Measurements from ENCODE around the gene TATDN2.

The TATDN2 gene

GRCh38 chr3:10238345-10239183 is 9.7 kb upstream of the TATDN2 start:
- DNase-seq (ENCODE audit: insufficient read length, low spot score) (no peak), FAIRE-seq (no peak)
- TF ChIP-seq CTCF (IDR thresholded peaks at IDR 0.05; ENCODE audit: insufficient read depth, missing control alignments): no peak

- FAIRE-seq: no peak
- no peak for DNase-seq (ENCODE audit: insufficient read length, low spot score)
- no peak for TF ChIP-seq CTCF (IDR thresholded peaks at IDR 0.05; ENCODE audit: insufficient read depth, missing control alignments)
These were observed 7.5 kb upstream of the TATDN2 start for GRCh38 chr3:10240799-10241198.

- no peak for TF ChIP-seq CTCF (IDR thresholded peaks at IDR 0.05; ENCODE audit: insufficient read depth, missing control alignments)
- FAIRE-seq: no peak
- no peak for DNase-seq (ENCODE audit: insufficient read length, low spot score)
These were observed 5.8 kb upstream of the TATDN2 start for GRCh38 chr3:10242182-10243065.

- no peak for TF ChIP-seq CTCF (IDR thresholded peaks at IDR 0.05; ENCODE audit: insufficient read depth, missing control alignments)
- FAIRE-seq (no peak), DNase-seq (ENCODE audit: insufficient read length, low spot score) (no peak)
These were observed 4.2 kb upstream of the TATDN2 start for GRCh38 chr3:10244009-10244408.

GRCh38 chr3:10245081-10245712 is 3.1 kb upstream of the TATDN2 start:
- TF ChIP-seq CTCF (IDR thresholded peaks at IDR 0.05; ENCODE audit: insufficient read depth, missing control alignments): no peak
- no peak for FAIRE-seq

GRCh38 chr3:10247679-10248183 is 528 bp upstream of the TATDN2 start:
- DNase-seq (ENCODE audit: insufficient read length, low spot score): no peak
- FAIRE-seq: no peak
- no peak for TF ChIP-seq CTCF (IDR thresholded peaks at IDR 0.05; ENCODE audit: insufficient read depth, missing control alignments)

More at GRCh38 chr3:10245081-10245712, 3.1 kb upstream of the TATDN2 start:
- no peak for DNase-seq (ENCODE audit: insufficient read length, low spot score)

All from D721Med (cell line).